Suppressor macrophage (primary cell): ENCODE results near the gene NT5C3A.

Source experiments
- DNase-seq, 4 experiments: peaks; one replicate each; pipeline ENCODE4 v3.0.0-alpha.2; 2020 to 2022

NT5C3A gene

GRCh38 chr7:33075818-33076518, 13.4 kb upstream of the NT5C3A start:
- DNase-seq = no peak

- no peak for DNase-seq
Observed at GRCh38 chr7:33073243-33073642, 10.7 kb upstream of the NT5C3A start.

DNA sequence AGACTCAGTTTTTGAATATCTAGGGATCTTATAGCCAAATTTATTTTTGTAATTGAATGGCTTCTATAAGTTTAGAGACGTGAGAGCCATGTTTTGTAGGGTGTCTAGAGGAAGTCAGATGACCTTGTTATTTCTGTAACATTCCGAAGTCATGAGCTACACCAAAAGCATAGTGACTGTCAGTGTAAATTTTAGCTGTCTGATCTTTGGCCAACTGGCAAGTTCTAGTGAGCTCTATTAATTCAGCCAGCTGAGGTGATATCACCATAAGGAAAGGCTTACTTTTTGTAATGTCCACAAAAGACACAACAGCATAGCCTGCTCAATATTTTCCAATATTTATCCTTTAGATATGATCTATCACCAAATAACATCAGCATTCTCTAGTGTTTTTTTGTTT, 9.9 kb upstream of the NT5C3A start:
- DNase-seq = no peak

GRCh38 chr7:33070831-33071230, 8.3 kb upstream of the NT5C3A start:
- no peak for DNase-seq

DNA sequence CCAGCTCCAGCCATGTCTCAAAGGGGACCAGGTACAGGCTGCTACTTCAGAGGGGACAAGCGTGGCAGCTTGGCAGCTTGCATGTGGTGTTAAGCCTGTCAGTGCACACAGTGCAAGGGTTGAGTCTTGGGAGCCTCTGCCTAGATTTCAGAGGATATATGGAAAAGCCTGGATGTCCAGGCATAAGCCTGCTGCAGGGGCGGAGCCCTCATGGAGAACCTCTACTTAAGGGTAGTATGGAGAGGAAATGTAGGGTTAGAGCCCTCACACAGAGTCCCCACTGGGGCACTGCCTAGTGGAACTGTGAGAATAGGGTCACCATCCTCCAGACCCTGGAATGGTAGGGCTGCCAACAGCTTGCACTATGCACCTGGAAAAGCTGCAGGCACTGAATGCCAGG, 7.7 kb upstream of the NT5C3A start:
- no peak for DNase-seq

- DNase-seq = no peak
Observed at GRCh38 chr7:33067921-33068320, 5.3 kb upstream of the NT5C3A start.

GRCh38 chr7:33066771-33067170, 4.2 kb upstream of the NT5C3A start:
- DNase-seq = no peak

DNA sequence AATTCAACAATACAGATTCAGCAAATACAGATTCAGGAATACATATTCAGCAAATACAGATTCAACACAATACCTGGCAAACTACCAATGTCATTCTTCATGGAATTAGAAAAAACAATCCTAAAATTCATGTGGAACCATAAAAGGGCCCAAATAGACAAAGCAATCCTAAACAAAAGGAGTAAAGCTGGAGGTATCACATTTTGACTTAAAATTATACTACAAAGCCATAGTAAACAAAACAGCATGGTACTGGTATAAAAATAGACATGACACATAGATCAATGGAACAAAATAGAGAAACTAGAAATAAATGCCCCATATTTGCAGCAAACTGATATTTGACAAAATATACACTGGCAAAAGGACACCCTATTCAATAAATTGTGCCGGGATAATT, 3.4 kb upstream of the NT5C3A start:
- no peak for DNase-seq

DNA sequence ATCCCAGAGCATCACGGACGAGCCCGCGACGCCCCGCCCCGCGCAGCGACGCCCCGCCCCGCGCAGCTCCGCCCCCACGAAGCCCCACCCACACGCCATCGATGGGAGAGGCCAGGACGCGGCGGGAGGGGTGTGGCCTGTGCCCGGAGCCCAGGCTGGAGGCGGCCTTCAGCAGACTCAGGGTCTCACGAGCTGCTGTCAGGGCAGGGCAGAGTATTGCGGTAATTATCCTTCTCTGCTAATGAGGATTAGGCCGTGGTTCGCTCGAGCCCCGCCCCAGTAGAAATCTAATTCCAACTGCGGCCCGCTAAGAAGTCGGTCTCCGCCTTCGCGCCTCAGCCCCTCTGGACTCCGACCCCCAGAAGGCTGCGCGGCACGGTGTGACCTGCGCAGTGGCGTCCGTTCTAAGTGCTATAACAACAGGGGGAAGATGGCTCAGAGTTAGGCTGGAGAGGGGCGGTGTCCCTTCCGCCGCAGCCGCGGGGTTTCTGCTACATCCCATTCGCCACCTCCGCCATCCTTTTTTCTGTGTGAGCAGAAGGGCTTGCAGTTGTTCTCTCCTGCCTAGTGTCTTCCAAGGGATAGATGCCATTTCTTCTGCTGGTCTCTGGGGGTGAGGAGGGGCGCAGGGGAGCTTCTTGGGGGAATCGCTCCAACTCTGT, 337 bp upstream of the NT5C3A start:
- peak; percentile 95 to 98 (median 97) for DNase-seq

DNA sequence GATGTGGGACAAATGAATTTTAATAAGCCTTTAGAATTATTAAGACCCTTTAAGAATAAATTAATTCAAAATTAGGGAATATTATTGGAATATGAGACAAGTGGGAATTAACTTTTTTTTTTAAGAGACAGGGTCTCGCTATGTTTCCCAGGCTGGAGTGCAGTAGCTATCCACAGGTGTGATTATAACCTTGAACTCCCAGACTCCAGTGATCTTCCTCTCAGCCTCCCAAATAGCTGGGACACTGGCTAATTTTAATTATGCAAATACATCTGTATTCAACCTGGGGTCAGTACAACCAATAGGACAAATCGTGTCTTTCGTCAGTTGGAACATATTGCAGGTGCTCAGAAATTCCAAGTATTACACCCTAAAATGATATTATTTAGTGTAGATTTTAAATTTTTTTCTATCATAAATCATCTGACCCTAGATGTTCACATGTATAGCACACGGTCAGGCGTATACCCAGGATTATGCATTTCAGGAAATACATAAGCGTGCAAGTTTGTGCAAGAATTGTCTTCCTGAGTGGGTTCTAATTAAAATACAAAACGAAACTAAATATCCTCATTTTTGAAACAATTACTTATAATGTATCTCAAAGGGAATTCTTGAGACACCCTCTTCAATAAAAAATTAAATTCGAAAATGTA, 1.2 kb downstream of the NT5C3A start:
- DNase-seq = peak in 3 of 4 experiments; percentile 15 to 46 (median 40)

- DNase-seq = no peak
Observed at GRCh38 chr7:33059635-33060034, 2.9 kb downstream of the NT5C3A start.

DNA sequence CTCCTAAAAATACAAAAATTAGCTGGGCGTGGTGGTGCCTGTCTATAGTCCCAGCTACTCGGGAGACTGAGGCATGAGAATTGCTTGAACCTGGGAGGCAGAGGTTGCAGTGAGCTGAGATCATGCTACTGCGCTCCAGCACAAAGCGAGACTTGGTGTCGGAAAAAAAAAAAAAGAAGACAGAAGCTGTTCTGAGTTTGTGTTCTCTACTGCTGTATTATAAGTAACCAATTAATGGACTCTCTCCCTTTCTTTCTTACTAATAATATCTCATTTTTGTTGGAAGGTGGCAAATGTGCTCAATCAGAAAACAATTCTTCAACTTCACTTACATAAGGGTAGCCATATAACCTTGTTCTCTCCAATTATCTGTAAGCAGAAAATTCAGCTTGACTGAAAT, 7.4 kb downstream of the NT5C3A start:
- DNase-seq = no peak

DNA sequence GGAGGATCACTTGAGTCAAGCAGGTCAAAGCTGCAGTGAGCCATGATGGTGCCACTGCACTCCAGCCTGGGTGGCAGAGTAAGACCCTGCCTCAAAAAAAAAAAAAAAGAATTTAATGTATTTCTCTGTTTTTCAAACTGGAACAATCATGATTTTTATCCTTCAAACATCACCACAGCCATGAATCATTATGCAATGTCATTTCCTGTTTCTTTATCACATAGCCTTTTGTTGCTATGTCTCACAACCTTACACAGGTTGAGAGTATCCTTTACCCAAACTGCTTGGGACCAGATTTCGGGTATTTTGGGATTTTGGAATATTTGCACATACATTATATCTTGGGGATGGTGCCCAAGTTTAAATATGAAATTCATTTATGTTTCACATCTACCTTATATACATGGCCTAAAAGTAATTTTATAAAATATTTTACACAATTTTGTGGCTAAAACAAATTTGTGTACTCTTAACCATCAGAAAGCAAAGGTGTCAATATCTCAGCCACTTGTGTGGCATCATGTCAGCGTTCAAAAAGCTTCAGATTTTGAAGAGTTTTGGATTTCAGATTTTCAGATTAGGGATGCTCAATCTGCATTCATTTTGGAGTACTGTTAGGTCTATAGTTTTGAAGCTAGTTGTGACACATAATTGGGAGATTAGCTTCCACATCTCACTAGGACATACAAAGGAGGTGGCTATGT, 8.2 kb downstream of the NT5C3A start:
- peak in 2 of 4 experiments; percentile 25 to 32 for DNase-seq

- DNase-seq = no peak
Observed at GRCh38 chr7:33053721-33054120, 8.9 kb downstream of the NT5C3A start.

DNA sequence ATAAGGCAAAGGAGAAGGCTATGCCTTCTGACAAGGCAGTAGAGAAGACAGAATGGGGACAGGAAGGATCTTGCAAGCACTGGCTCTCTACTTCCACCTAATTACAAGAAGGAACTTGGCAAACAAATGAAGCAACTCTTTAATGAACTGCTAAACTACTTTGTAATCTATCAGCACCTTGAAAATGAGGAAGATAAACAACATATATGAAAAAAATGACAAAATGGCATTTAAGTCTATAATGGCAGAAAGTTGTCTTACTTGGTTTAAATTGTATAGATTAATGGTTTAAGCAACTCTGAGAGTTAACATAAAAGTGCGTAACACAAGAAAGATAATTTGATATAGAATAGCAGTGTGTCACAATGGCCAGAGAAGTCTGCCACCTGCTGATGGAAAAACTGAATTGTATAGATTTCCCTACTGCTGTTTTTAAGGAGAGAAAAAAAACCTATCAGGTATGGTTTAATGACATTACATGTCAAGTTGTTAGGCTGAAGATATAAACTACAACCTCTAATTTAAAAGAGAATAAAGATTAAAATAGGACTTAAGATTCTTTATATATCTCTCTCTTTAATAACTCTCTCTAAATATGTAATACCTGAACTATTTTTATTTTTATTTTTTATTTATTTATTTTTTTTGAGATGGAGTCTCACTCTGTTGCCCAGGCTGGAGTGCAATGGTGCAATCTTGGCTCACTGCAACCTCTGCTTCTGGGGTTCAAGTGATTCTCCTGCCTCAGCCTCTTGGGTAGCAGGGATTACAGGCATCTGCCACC, 11.8 kb downstream of the NT5C3A start:
- DNase-seq = peak; percentile 43 to 78 (median 66)

DNA sequence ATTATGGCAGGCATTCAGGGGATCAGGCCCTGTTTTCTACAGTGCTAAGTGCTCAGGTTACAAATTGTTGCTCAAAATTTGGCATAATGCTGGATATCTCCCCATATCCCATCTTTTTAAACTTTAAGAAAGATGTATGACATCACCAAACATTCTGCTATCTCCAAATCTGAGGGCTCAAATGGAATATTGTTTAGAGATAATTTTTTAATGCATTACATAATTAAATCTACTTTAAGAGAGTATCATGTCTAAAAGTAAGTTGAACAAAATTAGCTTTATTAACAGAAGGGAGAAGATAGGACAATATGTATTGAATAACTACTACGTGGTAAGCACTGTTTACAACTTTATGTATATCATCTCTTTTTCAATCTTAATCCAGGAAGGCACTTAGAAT, 13.9 kb downstream of the NT5C3A start:
- DNase-seq = no peak

DNA sequence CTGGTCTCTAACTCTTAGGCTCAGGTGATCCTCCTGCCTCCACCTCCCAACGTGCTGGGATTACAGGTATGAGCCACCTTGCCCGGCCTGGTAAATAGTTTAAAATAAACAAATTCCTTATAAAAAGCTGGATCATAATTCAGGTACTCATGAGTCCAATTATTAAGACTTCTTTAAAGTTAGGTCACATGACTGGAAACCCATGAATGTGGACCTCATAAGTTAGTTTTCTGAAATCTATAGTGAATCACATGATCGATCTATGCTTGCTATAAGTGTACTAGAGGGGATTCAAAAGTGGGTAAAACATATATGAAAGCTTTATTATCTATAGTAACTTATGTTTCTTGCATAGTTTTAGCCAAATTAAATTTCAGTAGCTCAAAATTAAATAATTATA, 14.3 kb downstream of the NT5C3A start:
- no peak for DNase-seq

- no peak for DNase-seq
Observed at GRCh38 chr7:33044986-33045385, 17.6 kb downstream of the NT5C3A start.

GRCh38 chr7:33044401-33044718, 18.2 kb downstream of the NT5C3A start:
- DNase-seq = no peak

DNA sequence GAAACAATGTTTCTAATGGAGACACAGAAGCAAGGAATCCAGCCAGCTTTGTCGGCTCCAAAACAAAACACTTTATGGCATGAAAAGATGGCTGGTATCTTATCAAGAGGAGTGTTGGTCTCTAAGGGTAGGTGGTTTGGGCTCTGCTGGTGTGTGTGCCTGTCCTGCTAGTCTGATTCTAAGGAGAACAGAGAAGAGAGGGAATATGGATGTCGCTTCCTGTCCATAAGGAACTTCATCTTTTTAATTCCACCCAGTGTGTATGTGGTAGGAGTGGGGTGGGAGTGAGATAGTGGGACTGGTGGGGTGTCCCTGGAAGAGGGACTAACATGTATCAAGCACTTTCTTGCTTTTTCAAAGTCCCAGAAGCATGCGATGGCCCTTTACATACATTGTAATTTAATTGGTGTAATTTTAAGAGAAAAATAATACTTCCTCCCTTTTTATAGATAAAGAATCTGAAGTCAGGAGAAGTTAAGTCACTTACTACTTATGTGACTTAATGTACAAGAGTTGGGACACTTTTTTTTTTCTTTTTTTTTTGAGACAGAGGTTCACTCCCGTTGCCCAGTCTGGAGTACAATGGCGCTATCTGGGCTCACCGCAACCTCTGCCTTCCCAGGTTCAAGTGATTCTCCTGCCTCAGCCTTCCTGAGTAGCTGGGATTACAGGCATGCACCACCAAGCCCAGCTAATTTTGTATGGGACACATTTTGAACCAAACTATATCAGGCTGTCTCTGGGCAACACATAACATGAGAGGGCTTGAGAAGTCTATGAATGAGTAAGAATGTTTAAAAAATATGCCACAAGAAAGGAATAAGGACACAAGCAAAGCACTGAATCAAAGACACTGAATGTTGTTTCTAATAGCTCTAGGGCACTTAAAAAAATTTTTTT, 18.8 kb downstream of the NT5C3A start:
- DNase-seq = no peak

- DNase-seq = no peak
Observed at GRCh38 chr7:33041631-33042428, 20.7 kb downstream of the NT5C3A start.
